Lower lobe of right lung (tissue), 2 donors: Measurements from ENCODE around the gene NPEPL1. TPM values are rescaled to one million over a fixed set of nuclear protein-coding genes. Genes with fewer than 3 reads are reported as not detected.

Experiments
- ATAC-seq, 2 donors: fragments of 200-7000 bp; cut with Tn5 transposase; one replicate each; pipeline ENCODE4 v1.9.1; 2020 to 2022; ENCODE audit warnings: mild to moderate bottlenecking in 2 of 2, moderate library complexity in 2 of 2
- DNase-seq: peaks from one replicate; pipeline ENCODE4 v3.0.0-alpha.2; 2020
- H3K27ac ChIP-seq: fragments of 200-600 bp; one replicate; pipeline ENCODE4 v1.8.0; 2022
- H3K27me3 ChIP-seq: fragments of 200-600 bp; one replicate; pipeline ENCODE4 v1.8.0; 2022; ENCODE audit warnings: low read depth
- H3K36me3 ChIP-seq: fragments of 200-600 bp; one replicate; pipeline ENCODE4 v1.8.0; 2022; ENCODE audit warnings: mild to moderate bottlenecking
- H3K4me1 ChIP-seq: fragments of 200-600 bp; one replicate; pipeline ENCODE4 v1.8.0; 2022
- H3K4me3 ChIP-seq: fragments of 200-600 bp; one replicate; pipeline ENCODE4 v1.8.0; 2022; ENCODE audit warnings: mild to moderate bottlenecking
- H3K9me3 ChIP-seq: fragments of 200-600 bp; one replicate; pipeline ENCODE4 v1.8.0; 2022
- CTCF ChIP-seq: fragments of 200-600 bp; IDR thresholded peaks from one replicate; pipeline ENCODE4 v1.8.0; 2022; ENCODE audit warnings: antibody characterized with exemption, mild to moderate bottlenecking
- intact Hi-C: fragments of 100-400 bp; cut with DNase I; formaldehyde crosslinking; loops from one replicate; pipeline ENCODE4 v1.11.0; 2022
- total RNA-seq: library from RNA; stranded (reverse); fragmentation: NEBNext Ultra II Directional; extraction: Animal tissue kit (Norgen Biotek cat#: 25700); gene quantifications from one replicate; pipeline ENCODE4 v1.2.1, GENCODE V29; 2021
- donor health status: DM: no; HTN: yes; CAD: no; lungs with severe emphysema.

NPEPL1 gene
- total RNA-seq, 1 donor from 2014 or later = 40.6 TPM

- intact Hi-C loops = no loop called here
- Histone ChIP-seq H3K27ac (no peak overlapping the region), H3K4me1 (peaks cover 24% of the 10 kb centered on the region), H3K36me3 (peaks cover 57% of the 10 kb centered on the region), H3K4me3 (no peak overlapping the region), H3K27me3 (no peaks in the 10 kb centered on the region), H3K9me3 (no peaks in the 10 kb centered on the region)
- ATAC-seq = no peak
- no peak for DNase-seq
- TF ChIP-seq CTCF = no peak
These were observed 3.9 kb downstream of the NPEPL1 start for GRCh38 chr20:58696411-58696961.

GRCh38 chr20:58697201-58697866 lies 4.7 kb downstream of the NPEPL1 start:
- H3K4me3 ChIP-seq = no peak overlapping the region
- peaks cover 16% of the 10 kb centered on the region for H3K4me1 ChIP-seq
- H3K27me3 ChIP-seq = no peaks in the 10 kb centered on the region
- DNase-seq (no peak), ATAC-seq (no peak)
- intact Hi-C loops = no loop called here
- H3K9me3 ChIP-seq = no peaks in the 10 kb centered on the region
- H3K27ac ChIP-seq = no peak overlapping the region
- no peak for TF ChIP-seq CTCF
- H3K36me3 ChIP-seq = peaks cover 62% of the 10 kb centered on the region

GRCh38 chr20:58697867-58698703 lies 5.5 kb downstream of the NPEPL1 start:
- Histone ChIP-seq H3K4me3 (no peak overlapping the region), H3K27me3 (no peaks in the 10 kb centered on the region), H3K27ac (no peak overlapping the region), H3K9me3 (no peaks in the 10 kb centered on the region), H3K4me1 (peaks cover 16% of the 10 kb centered on the region), H3K36me3 (peaks cover 70% of the 10 kb centered on the region)
- no peak for DNase-seq
- no peak for ATAC-seq
- no peak for TF ChIP-seq CTCF
- intact Hi-C loops = no loop called here

GRCh38 chr20:58698741-58699622 lies 6.4 kb downstream of the NPEPL1 start:
- TF ChIP-seq CTCF = no peak
- H3K36me3 ChIP-seq = peaks cover 79% of the 10 kb centered on the region
- H3K9me3 ChIP-seq = no peaks in the 10 kb centered on the region
- H3K27ac ChIP-seq = no peak overlapping the region
- H3K4me3 ChIP-seq = no peak overlapping the region
- ATAC-seq = no peak
- H3K27me3 ChIP-seq = no peaks in the 10 kb centered on the region
- no peak for DNase-seq
- peaks cover 8% of the 10 kb centered on the region for H3K4me1 ChIP-seq
- intact Hi-C loops = no loop called here

GRCh38 chr20:58699623-58700107 lies 7.1 kb downstream of the NPEPL1 start:
- Histone ChIP-seq H3K27ac (no peak overlapping the region), H3K27me3 (no peaks in the 10 kb centered on the region), H3K9me3 (no peaks in the 10 kb centered on the region), H3K4me1 (peaks cover 1% of the 10 kb centered on the region), H3K36me3 (peaks cover 85% of the 10 kb centered on the region), H3K4me3 (no peak overlapping the region)
- ATAC-seq (no peak), DNase-seq (no peak)
- intact Hi-C loops = no loop called here
- TF ChIP-seq CTCF = no peak
